BE2C (cell line): ENCODE measurements around the gene ABI3BP.

Experiments used
- DNase-seq: peaks from one replicate; pipeline ENCODE4 v3.0.0-alpha.2; 2020
- H3K27me3 ChIP-seq: fragments of 250-450 bp; sonication (Bioruptor Pico); 2 replicates; pipeline ENCODE4 v1.5.1; 2020; ENCODE audit warnings: mild to moderate bottlenecking
- H3K36me3 ChIP-seq: fragments of 250-450 bp; sonication (Bioruptor Pico); 2 replicates; pipeline ENCODE4 v1.5.1; 2020; ENCODE audit warnings: mild to moderate bottlenecking
- H3K4me1 ChIP-seq: fragments of 250-450 bp; sonication (Bioruptor Pico); 2 replicates; pipeline ENCODE4 v1.5.1; 2020
- H3K4me3 ChIP-seq: 2 replicates; pipeline ENCODE4 v1.5.1; 2011; ENCODE audit warnings: low read depth, low read length
- H3K9me3 ChIP-seq: fragments of 250-450 bp; sonication (Bioruptor Pico); 2 replicates; pipeline ENCODE4 v1.5.1; 2020
- CTCF ChIP-seq: IDR thresholded peaks from 2 replicates; pipeline ENCODE4 v1.5.1; 2012; ENCODE audit warnings: mild to moderate bottlenecking, low read depth, low read length

ABI3BP gene

GRCh38 chr3:100730524-100730923 is 262.7 kb downstream of the ABI3BP start:
- no peak overlapping the region for H3K4me3 ChIP-seq
- peaks cover 47% of the 10 kb centered on the region for H3K36me3 ChIP-seq
- no peak for TF ChIP-seq CTCF
- H3K27me3 ChIP-seq: no peaks in the 10 kb centered on the region
- H3K4me1 ChIP-seq: no peaks in the 10 kb centered on the region
- no peaks in the 10 kb centered on the region for H3K9me3 ChIP-seq
- DNase-seq: no peak

- Histone ChIP-seq H3K4me1 (no peaks in the 10 kb centered on the region), H3K36me3 (peaks cover 52% of the 10 kb centered on the region), H3K4me3 (no peak overlapping the region), H3K9me3 (no peaks in the 10 kb centered on the region; the same call in 1 of the 2 replicates), H3K27me3 (no peaks in the 10 kb centered on the region)
- TF ChIP-seq CTCF: no peak
- DNase-seq: no peak
Measured at GRCh38 chr3:100726706-100727105, 266.5 kb downstream of the ABI3BP start.

GRCh38 chr3:100725935-100726513 is 267.2 kb downstream of the ABI3BP start:
- H3K4me3 ChIP-seq: no peak overlapping the region
- DNase-seq: no peak
- no peak for TF ChIP-seq CTCF
- no peaks in the 10 kb centered on the region for H3K4me1 ChIP-seq
- no peaks in the 10 kb centered on the region; the same call in 1 of the 2 replicates for H3K9me3 ChIP-seq
- no peaks in the 10 kb centered on the region for H3K27me3 ChIP-seq
- H3K36me3 ChIP-seq: peaks cover 59% of the 10 kb centered on the region

- no peak for DNase-seq
- no peaks in the 10 kb centered on the region; the same call in 1 of the 2 replicates for H3K9me3 ChIP-seq
- no peaks in the 10 kb centered on the region for H3K27me3 ChIP-seq
- TF ChIP-seq CTCF: no peak
- H3K4me3 ChIP-seq: no peak overlapping the region
- peaks cover 60% of the 10 kb centered on the region for H3K36me3 ChIP-seq
- H3K4me1 ChIP-seq: no peaks in the 10 kb centered on the region
Measured at GRCh38 chr3:100720426-100720825, 272.8 kb downstream of the ABI3BP start.

- H3K27me3 ChIP-seq: no peaks in the 10 kb centered on the region
- peaks cover 63% of the 10 kb centered on the region for H3K36me3 ChIP-seq
Measured at GRCh38 chr3:100719136-100719535, 274.1 kb downstream of the ABI3BP start.

More at GRCh38 chr3:100719136-100719535, 274.1 kb downstream of the ABI3BP start:
- Histone ChIP-seq H3K9me3 (no peaks in the 10 kb centered on the region; the same call in 1 of the 2 replicates), H3K4me3 (no peak overlapping the region), H3K4me1 (no peaks in the 10 kb centered on the region)
- TF ChIP-seq CTCF: no peak
- DNase-seq: no peak
